Measurements from ENCODE around the gene ARVCF.

Gene ARVCF

DNA sequence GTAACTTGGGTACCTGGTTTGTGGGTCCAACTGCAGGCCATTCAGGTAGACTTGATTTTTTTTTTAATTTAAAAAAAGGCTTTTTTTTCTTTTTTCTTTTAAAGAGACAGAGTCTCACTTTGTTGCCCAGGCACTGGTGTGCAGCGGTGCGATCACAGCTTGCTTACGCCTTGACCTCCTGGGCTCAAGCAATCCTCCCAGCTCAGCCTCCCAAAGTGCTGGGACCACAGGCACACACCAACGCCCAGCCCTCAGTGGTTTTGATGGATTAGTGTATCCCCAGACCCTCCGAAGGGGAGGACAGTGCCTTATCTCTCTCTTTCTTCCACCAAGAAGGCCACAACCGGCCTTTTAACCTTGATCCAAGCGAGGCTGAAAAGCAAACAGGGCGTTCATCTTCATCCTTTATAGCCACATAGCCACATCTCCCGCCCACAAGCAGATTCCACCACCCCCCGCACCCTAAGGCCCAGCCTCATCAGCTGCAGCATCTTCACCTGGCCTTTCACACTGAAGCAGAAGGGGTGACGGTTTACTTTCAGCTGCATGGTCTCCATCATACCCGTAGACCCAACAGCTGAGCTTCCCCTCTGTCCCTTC, 92.6 kb downstream of the ARVCF start:
- in situ Hi-C loops (cut with HindIII; ENCODE audit: low sequenced_read_pairs), result loop anchor here (5.0 kb wide), 2 partner anchors 48 to 167 kb away; no protein-coding TSS in a partner anchor

- in situ Hi-C loops (cut with HindIII; ENCODE audit: low sequenced_read_pairs), result loop anchor here (5.0 kb wide), 2 partner anchors 51 to 164 kb away; no protein-coding TSS in a partner anchor
These were observed 95.0 kb downstream of the ARVCF start for GRCh38 chr22:19921544-19922081.
